OCI-LY3 (cell line): ENCODE measurements around the gene PRPH.

Experiments used
- H2AFZ ChIP-seq: fragments of 200-600, 300-600 bp; shearing (Covaris generic); 2 replicates; pipeline ENCODE4 v1.6.0; 2014; ENCODE audit warnings: antibody characterized with exemption, low read depth, low read length
- H3K27ac ChIP-seq: fragments of 200-600, 300-600 bp; sonication (generic); 2 replicates; pipeline ENCODE4 v1.5.1; 2014; ENCODE audit warnings: mild to moderate bottlenecking, low read length, moderate library complexity, mixed read lengths
- H3K27me3 ChIP-seq: fragments of 200-600, 300-600 bp; sonication (generic); 2 replicates; pipeline ENCODE4 v1.6.1; 2014; ENCODE audit warnings: low read depth, low read length, mixed read lengths
- H3K36me3 ChIP-seq: fragments of 200-600, 300-600 bp; sonication (generic); replicated peaks from 2 replicates; pipeline ENCODE3; 2014; ENCODE audit warnings: low read depth, low read length, mixed read lengths
- H3K4me1 ChIP-seq: fragments of 300-600, 200-600 bp; sonication (generic); 2 replicates; pipeline ENCODE4 v1.6.1; 2014; ENCODE audit warnings: low read length, mixed read lengths
- H3K4me2 ChIP-seq: fragments of 200-600, 300-600 bp; sonication (generic); 2 replicates; pipeline ENCODE4 v1.6.1; 2014; ENCODE audit warnings: low read length, mixed read lengths
- H3K4me3 ChIP-seq: fragments of 300-600, 200-600 bp; sonication (generic); 2 replicates; pipeline ENCODE4 v1.5.1; 2014; ENCODE audit warnings: antibody characterized with exemption, mild to moderate bottlenecking, low read length, moderate library complexity
- H3K79me2 ChIP-seq: fragments of 300-600, 200-600 bp; shearing (Covaris generic); 2 replicates; pipeline ENCODE4 v1.6.1; 2014; ENCODE audit warnings: mild to moderate bottlenecking, low read length, mixed read lengths
- H3K9ac ChIP-seq: fragments of 300-600, 200-600 bp; shearing (Covaris generic); 2 replicates; pipeline ENCODE4 v1.6.0; 2014; ENCODE audit warnings: mild to moderate bottlenecking, low read length, moderate library complexity
- H3K9me3 ChIP-seq: fragments of 200-600, 300-600 bp; shearing (Covaris generic); 2 replicates; pipeline ENCODE4 v1.6.1; 2014; ENCODE audit warnings: low read length, mixed read lengths; ENCODE audit not compliant: insufficient read depth
- H4K20me1 ChIP-seq: fragments of 200-600, 300-600 bp; sonication (generic); 2 replicates; pipeline ENCODE4 v1.6.1; 2016; ENCODE audit warnings: low read length, mixed read lengths; ENCODE audit not compliant: insufficient read depth
- EZH2phosphoT487 ChIP-seq: fragments of 200-600 bp; shearing (Covaris generic); IDR thresholded peaks from 2 replicates; pipeline ENCODE4 v1.6.1; 2018; ENCODE audit warnings: antibody characterized with exemption, mixed run types, low read depth
- TF ChIP-seq, protein P1 (sequence below): fragments of 200-600, 300-600 bp; sonication (generic); IDR thresholded peaks from 2 replicates; pipeline ENCODE4 v1.5.1; 2014; ENCODE audit warnings: antibody characterized with exemption, low read length, low read depth

Gene PRPH

DNA sequence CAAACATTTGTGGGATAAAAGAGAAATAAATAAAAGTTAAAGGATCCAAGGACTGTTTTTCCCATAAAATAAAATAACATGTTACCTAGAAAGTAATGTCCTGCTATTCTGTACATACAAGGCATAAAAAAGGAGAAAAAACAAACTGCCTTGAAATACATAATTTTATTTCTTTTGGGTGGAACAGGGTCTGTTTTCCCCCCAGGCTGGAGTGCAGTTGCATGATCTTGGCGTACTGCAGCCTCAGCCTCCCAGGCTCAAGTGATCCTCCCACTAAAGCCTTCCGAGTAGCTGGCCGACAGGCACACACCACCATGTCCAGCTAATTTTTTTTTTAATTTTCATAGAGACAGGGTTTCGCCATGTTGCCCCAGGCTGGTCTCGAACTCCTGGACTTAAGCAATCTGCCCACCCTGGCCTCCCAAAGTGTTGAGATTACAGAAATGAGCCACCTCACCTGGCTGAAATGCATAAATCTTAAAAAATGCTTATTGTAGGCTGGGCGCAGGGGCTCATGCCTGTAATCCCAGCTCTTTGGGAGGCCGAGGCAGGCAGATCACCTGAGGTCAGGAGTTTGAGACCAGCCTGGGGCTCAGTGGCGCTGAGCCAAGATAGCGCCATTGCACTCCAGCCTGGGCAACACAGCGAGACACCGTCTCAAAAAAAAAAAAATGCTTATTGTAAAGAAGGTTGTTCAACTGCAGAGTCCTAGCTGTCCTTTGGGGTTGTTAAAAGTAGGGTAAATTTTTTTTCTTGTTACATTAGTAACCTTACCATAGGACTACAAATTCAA, 34.2 kb upstream of the PRPH start:
- no peak overlapping the region for H3K4me2 ChIP-seq

DNA sequence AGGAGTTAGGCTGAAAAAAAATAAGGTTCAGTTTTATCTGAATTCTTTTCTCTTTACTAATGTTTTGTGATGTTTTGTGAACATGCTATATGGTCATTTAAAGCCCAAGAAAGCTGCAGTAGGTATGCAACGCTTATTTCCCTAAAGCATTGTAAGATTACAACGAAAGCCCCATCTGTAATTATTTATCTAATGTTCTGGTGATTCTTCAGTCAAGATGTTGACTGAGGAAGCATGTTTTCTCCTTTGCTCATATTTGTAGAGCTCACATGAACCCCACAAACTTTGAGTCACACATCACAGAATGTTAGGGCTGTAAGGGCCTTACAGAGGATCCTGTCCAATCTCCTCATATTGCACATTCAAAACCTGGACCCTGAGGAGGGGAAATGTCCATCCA, 33.2 kb upstream of the PRPH start:
- Histone ChIP-seq H3K4me2 (no peak overlapping the region), H3K9ac (no peak overlapping the region), H3K79me2 (peaks cover 26% of the 10 kb centered on the region), H3K27ac (no peak overlapping the region), H2AFZ (no peak overlapping the region), H3K27me3 (no peaks in the 10 kb centered on the region), H4K20me1 (peaks cover 6% of the 10 kb centered on the region), H3K4me3 (no peak overlapping the region), H3K4me1 (peaks cover 17% of the 10 kb centered on the region), H3K36me3 (peaks cover 11% of the 10 kb centered on the region), H3K9me3 (no peaks in the 10 kb centered on the region)
- TF ChIP-seq EZH2phosphoT487 = no peak
- TF ChIP-seq, protein P1, sequence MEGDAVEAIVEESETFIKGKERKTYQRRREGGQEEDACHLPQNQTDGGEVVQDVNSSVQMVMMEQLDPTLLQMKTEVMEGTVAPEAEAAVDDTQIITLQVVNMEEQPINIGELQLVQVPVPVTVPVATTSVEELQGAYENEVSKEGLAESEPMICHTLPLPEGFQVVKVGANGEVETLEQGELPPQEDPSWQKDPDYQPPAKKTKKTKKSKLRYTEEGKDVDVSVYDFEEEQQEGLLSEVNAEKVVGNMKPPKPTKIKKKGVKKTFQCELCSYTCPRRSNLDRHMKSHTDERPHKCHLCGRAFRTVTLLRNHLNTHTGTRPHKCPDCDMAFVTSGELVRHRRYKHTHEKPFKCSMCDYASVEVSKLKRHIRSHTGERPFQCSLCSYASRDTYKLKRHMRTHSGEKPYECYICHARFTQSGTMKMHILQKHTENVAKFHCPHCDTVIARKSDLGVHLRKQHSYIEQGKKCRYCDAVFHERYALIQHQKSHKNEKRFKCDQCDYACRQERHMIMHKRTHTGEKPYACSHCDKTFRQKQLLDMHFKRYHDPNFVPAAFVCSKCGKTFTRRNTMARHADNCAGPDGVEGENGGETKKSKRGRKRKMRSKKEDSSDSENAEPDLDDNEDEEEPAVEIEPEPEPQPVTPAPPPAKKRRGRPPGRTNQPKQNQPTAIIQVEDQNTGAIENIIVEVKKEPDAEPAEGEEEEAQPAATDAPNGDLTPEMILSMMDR = no peak

More for the DNA sequence above, 34.2 kb upstream of the PRPH start:
- Histone ChIP-seq H3K27me3 (no peaks in the 10 kb centered on the region), H3K4me1 (peaks cover 8% of the 10 kb centered on the region), H3K9me3 (no peaks in the 10 kb centered on the region), H4K20me1 (no peaks in the 10 kb centered on the region), H3K9ac (no peak overlapping the region), H3K79me2 (peaks cover 17% of the 10 kb centered on the region), H2AFZ (no peak overlapping the region), H3K36me3 (peaks cover 4% of the 10 kb centered on the region), H3K4me3 (no peak overlapping the region), H3K27ac (no peak overlapping the region)
- TF ChIP-seq EZH2phosphoT487 = no peak
- TF ChIP-seq, protein P1 = no peak

DNA sequence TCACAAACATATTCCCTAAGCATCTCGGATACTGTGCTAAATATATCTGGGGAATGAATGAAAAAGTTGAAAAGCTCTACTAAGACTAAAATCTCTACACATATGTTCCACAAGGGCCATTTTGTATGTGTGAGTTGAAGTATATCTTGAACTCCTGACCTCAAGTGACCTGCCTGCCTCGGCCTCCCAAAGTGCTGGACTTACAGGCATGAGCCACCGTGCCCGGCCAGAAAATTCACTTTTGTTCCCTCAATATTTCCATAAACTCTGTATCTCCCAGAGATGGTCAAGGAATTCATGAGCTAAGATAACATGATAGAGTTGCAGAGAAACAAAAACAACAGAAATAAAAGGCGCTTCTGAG, 31.6 kb upstream of the PRPH start:
- Histone ChIP-seq H3K4me1 (peaks cover 19% of the 10 kb centered on the region), H3K27ac (no peak overlapping the region), H3K4me3 (peak overlapping the region; percentile 78)

DNA sequence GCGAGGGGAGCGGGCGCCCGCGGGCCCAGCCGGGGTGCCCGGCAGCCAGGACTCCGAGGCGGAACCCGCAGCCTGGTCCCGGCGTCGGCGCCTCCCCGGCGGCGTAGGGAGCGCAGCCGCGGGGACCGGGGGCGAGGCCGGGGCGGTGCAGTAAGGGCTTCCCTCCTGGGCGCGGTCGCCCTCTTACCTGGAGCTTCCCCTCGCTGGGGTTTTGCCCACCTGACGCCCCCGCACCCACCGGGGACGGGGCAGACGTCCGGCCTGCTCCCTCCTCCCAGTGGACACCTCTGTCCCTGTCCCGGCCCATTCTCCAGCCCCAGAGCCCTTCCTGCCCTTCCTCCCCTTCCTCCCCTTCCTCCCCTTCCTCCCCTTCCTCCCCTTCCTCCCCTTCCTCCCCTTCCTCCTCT, 30.5 kb upstream of the PRPH start:
- H3K4me1 ChIP-seq = peaks cover 19% of the 10 kb centered on the region
- H3K4me2 ChIP-seq = peak overlapping the region; percentile 82
- H3K9me3 ChIP-seq = no peaks in the 10 kb centered on the region
- H3K27me3 ChIP-seq = no peaks in the 10 kb centered on the region
- TF ChIP-seq, protein P1 = no peak
- TF ChIP-seq EZH2phosphoT487 = no peak
- peak overlapping the region; percentile 17; the same call in 1 of the 2 replicates for H2AFZ ChIP-seq
- H3K27ac ChIP-seq = peak overlapping the region; percentile 66
- peaks cover 26% of the 10 kb centered on the region for H4K20me1 ChIP-seq
- H3K36me3 ChIP-seq = peaks cover 29% of the 10 kb centered on the region
- peak overlapping the region; percentile 78 for H3K4me3 ChIP-seq
- H3K9ac ChIP-seq = peak overlapping the region; percentile 87
- peaks cover 52% of the 10 kb centered on the region for H3K79me2 ChIP-seq

More for the DNA sequence above, 31.6 kb upstream of the PRPH start:
- Histone ChIP-seq H3K79me2 (peaks cover 43% of the 10 kb centered on the region), H3K36me3 (peaks cover 22% of the 10 kb centered on the region), H3K9me3 (no peaks in the 10 kb centered on the region), H3K27me3 (no peaks in the 10 kb centered on the region), H4K20me1 (peaks cover 20% of the 10 kb centered on the region), H2AFZ (no peak overlapping the region), H3K4me2 (peak overlapping the region; percentile 82), H3K9ac (no peak overlapping the region; the same call in 1 of the 2 replicates)
- TF ChIP-seq, protein P1 = no peak
- no peak for TF ChIP-seq EZH2phosphoT487
